Ramos (cell line): ENCODE results near the gene PRG2.
"Not testable (repeated sequence)": the region's sequence is repeated elsewhere in the genome, so short reads cannot be mapped to it uniquely, and the experiment has no call there.

ENCODE experiments used
- in situ Hi-C: fragments of 300-500 bp; cut with MboI; formaldehyde crosslinking; loops from one replicate; pipeline ENCODE4 v1.14.3; 2022; ENCODE audit warnings: low sequenced_read_pairs; ENCODE audit not compliant: unreplicated experiment

Gene PRG2

GRCh38 chr11:57353036-57353435, 37.4 kb downstream of the PRG2 start:
- in situ Hi-C loops: no loop called here

GRCh38 chr11:57349491-57350274, 40.8 kb downstream of the PRG2 start:
- in situ Hi-C loops: loop anchor here (5.0 to 10.0 kb wide), 2 partner anchors 215 to 293 kb away; partner anchors contain the start of gene UBE2L6

GRCh38 chr11:57348636-57349313, 41.7 kb downstream of the PRG2 start:
- in situ Hi-C loops: loop anchor here (5.0 to 10.0 kb wide), 2 partner anchors 216 to 294 kb away; partner anchors contain the start of gene UBE2L6

- in situ Hi-C loops: loop anchor here (5.0 to 10.0 kb wide), 2 partner anchors 217 to 294 kb away; partner anchors contain the start of gene UBE2L6
These were observed 42.4 kb downstream of the PRG2 start for GRCh38 chr11:57348052-57348451.

GRCh38 chr11:57347336-57347735, 43.1 kb downstream of the PRG2 start:
- in situ Hi-C loops: loop anchor here (5.0 to 10.0 kb wide), 2 partner anchors 217 to 295 kb away; partner anchors contain the start of gene UBE2L6

GRCh38 chr11:57345555-57346211, 44.8 kb downstream of the PRG2 start:
- in situ Hi-C loops: loop anchor here (5.0 to 10.0 kb wide), 2 partner anchors 219 to 297 kb away; partner anchors contain the start of gene UBE2L6

GRCh38 chr11:57344826-57345225, 45.6 kb downstream of the PRG2 start:
- in situ Hi-C loops: loop anchor here (5.0 to 10.0 kb wide), 2 partner anchors 220 to 297 kb away; partner anchors contain the start of gene UBE2L6

- in situ Hi-C loops: loop anchor here (10.0 kb wide), 1 partner anchor 221 kb away; the partner anchor contains the start of gene UBE2L6
These were observed 46.6 kb downstream of the PRG2 start for GRCh38 chr11:57343825-57344224.

GRCh38 chr11:57342702-57343101, 47.7 kb downstream of the PRG2 start:
- in situ Hi-C loops: loop anchor here (10.0 kb wide), 1 partner anchor 222 kb away; the partner anchor contains the start of gene UBE2L6

- in situ Hi-C loops: loop anchor here (10.0 kb wide), 1 partner anchor 223 kb away; the partner anchor contains the start of gene UBE2L6
These were observed 49.1 kb downstream of the PRG2 start for GRCh38 chr11:57341250-57341808.

- in situ Hi-C loops: loop anchor here (10.0 kb wide), 1 partner anchor 225 kb away; the partner anchor contains the start of gene UBE2L6
These were observed 50.3 kb downstream of the PRG2 start for GRCh38 chr11:57340039-57340615.

- in situ Hi-C loops: no loop called here
These were observed 51.1 kb downstream of the PRG2 start for GRCh38 chr11:57339328-57339727.

- in situ Hi-C loops: no loop called here
These were observed 52.3 kb downstream of the PRG2 start, which contains the start of gene P2RX3 for GRCh38 chr11:57338142-57338541. TSS of gene P2RX3 (plus strand) at chr11:57338352. CDS start at chr11:57338551, 199 bp downstream.

- in situ Hi-C loops: not testable (repeated sequence)
These were observed 53.6 kb downstream of the PRG2 start for GRCh38 chr11:57336856-57337255.
